Lower leg skin (tissue), 3 donors: Measurements from ENCODE around the gene MCCC1.
"Not testable (repeated sequence)": the region's sequence is repeated elsewhere in the genome, so short reads cannot be mapped to it uniquely, and the experiment has no call there.

Source experiments
- CTCF ChIP-seq, 3 donors: fragments of 450-650 bp; IDR thresholded peaks; one replicate each; pipeline ENCODE4 v1.5.1; 2016; ENCODE audit warnings: antibody characterized with exemption in 3 of 3, mild to moderate bottlenecking in 3 of 3, moderate library complexity in 2 of 3
- POLR2A ChIP-seq, 2 donors: fragments of 450-650 bp; IDR thresholded peaks; one replicate each; pipeline ENCODE4 v1.6.1; 2016 to 2017; ENCODE audit warnings: antibody characterized with exemption in 2 of 2, mild to moderate bottlenecking in 1 of 2, moderate library complexity in 1 of 2

GRCh38 chr3:183107372-183107771 is 8.1 kb upstream of the MCCC1 start:
- TF ChIP-seq CTCF, POLR2A (IDR thresholded peaks at IDR 0.05): not testable (repeated sequence)
